SH-SY5Y (cell line): ENCODE results near the gene EML2.

Experiments used
- GATA2 ChIP-seq: IDR thresholded peaks from 2 replicates; pipeline ENCODE4 v1.6.1; 2011; ENCODE audit warnings: mild to moderate bottlenecking, low read depth, low read length
- GATA3 ChIP-seq: IDR thresholded peaks from 2 replicates; pipeline ENCODE4 v1.6.1; 2011; ENCODE audit warnings: low read depth, mild to moderate bottlenecking, low read length, moderate library complexity

EML2 gene

GRCh38 chr19:45638930-45639729 lies at the start of gene EML2:
EML2 (minus strand) TSS chr19:45639397; CDS start chr19:45639376, 21 bp downstream.
- TF ChIP-seq GATA3 = no peak
- TF ChIP-seq GATA2 = no peak

GRCh38 chr19:45687599-45687998 lies 48.4 kb upstream of the EML2 start:
- TF ChIP-seq GATA2 (no peak), GATA3 (no peak)

GRCh38 chr19:45682908-45683307 lies 43.7 kb upstream of the EML2 start:
- TF ChIP-seq GATA3 = no peak
- no peak for TF ChIP-seq GATA2

- TF ChIP-seq GATA2 = no peak
Observed at GRCh38 chr19:45682117-45682516, 42.9 kb upstream of the EML2 start.

GRCh38 chr19:45681391-45682015 lies 42.3 kb upstream of the EML2 start:
- no peak for TF ChIP-seq GATA2
- TF ChIP-seq GATA3 = no peak

- TF ChIP-seq GATA2 = no peak
Observed at GRCh38 chr19:45677351-45678230, 38.4 kb upstream of the EML2 start.

GRCh38 chr19:45676851-45677263 lies 37.7 kb upstream of the EML2 start:
- TF ChIP-seq GATA3 (no peak), GATA2 (no peak)

- no peak for TF ChIP-seq GATA2
- TF ChIP-seq GATA3 = no peak
Observed at GRCh38 chr19:45674946-45675345, 35.7 kb upstream of the EML2 start.

- TF ChIP-seq GATA2 (no peak), GATA3 (no peak)
Observed at GRCh38 chr19:45670670-45671453, 31.7 kb upstream of the EML2 start.

- TF ChIP-seq GATA2 = no peak
- no peak for TF ChIP-seq GATA3
Observed at GRCh38 chr19:45668342-45668871, 29.2 kb upstream of the EML2 start.

GRCh38 chr19:45667620-45668341 lies 28.6 kb upstream of the EML2 start, which contains the start of gene GIPR:
GIPR (plus strand) TSS chr19:45668221; CDS start chr19:45669521, 1,300 bp downstream.
- TF ChIP-seq GATA3 (no peak), GATA2 (no peak)

GRCh38 chr19:45664575-45664974 lies 25.4 kb upstream of the EML2 start:
- no peak for TF ChIP-seq GATA2
- no peak for TF ChIP-seq GATA3

- no peak for TF ChIP-seq GATA3
- TF ChIP-seq GATA2 = no peak
Observed at GRCh38 chr19:45663800-45664199, 24.6 kb upstream of the EML2 start.
